Stimulated activated CD4-positive, alpha-beta T cell treated with anti-CD3 and anti-CD28 coated beads, Interleukin-4, amount 100 ng/mL, for 48 hours (primary cell): ENCODE results near the gene KIF16B.

Source experiments
- DNase-seq, 2 donors: peaks; one replicate each; pipeline ENCODE4 v3.0.0-alpha.2; 2020; ENCODE audit warnings: low read depth in 2 of 2

The KIF16B gene

GRCh38 chr20:16437387-16437996, 135.8 kb downstream of the KIF16B start:
- no peak for DNase-seq

- peak; percentile 23 to 45 for DNase-seq
Observed at GRCh38 chr20:16434062-16434664, 139.1 kb downstream of the KIF16B start.

GRCh38 chr20:16433293-16433580, 140.0 kb downstream of the KIF16B start:
- no peak for DNase-seq

- no peak for DNase-seq
Observed at GRCh38 chr20:16432466-16433292, 140.6 kb downstream of the KIF16B start.

GRCh38 chr20:16428112-16428511, 145.1 kb downstream of the KIF16B start:
- DNase-seq: no peak

- no peak for DNase-seq
Observed at GRCh38 chr20:16427571-16427970, 145.7 kb downstream of the KIF16B start.

- no peak for DNase-seq
Observed at GRCh38 chr20:16424780-16425179, 148.5 kb downstream of the KIF16B start.

GRCh38 chr20:16423311-16424212, 149.7 kb downstream of the KIF16B start:
- no peak for DNase-seq

- DNase-seq: no peak
Observed at GRCh38 chr20:16419138-16419715, 154.0 kb downstream of the KIF16B start.

GRCh38 chr20:16418616-16419015, 154.6 kb downstream of the KIF16B start:
- no peak for DNase-seq

GRCh38 chr20:16417001-16417400, 156.2 kb downstream of the KIF16B start:
- no peak for DNase-seq

- DNase-seq: no peak
Observed at GRCh38 chr20:16415071-16416053, 157.9 kb downstream of the KIF16B start.

GRCh38 chr20:16412906-16413305, 160.3 kb downstream of the KIF16B start:
- DNase-seq: no peak

GRCh38 chr20:16411361-16411760, 161.9 kb downstream of the KIF16B start:
- no peak for DNase-seq

- no peak for DNase-seq
Observed at GRCh38 chr20:16410626-16411025, 162.6 kb downstream of the KIF16B start.

GRCh38 chr20:16408981-16409380, 164.3 kb downstream of the KIF16B start:
- DNase-seq: no peak

GRCh38 chr20:16407251-16408067, 165.8 kb downstream of the KIF16B start:
- no peak for DNase-seq

GRCh38 chr20:16405254-16405653, 168.0 kb downstream of the KIF16B start:
- DNase-seq: no peak

GRCh38 chr20:16404640-16405039, 168.6 kb downstream of the KIF16B start:
- no peak for DNase-seq

GRCh38 chr20:16404171-16404570, 169.1 kb downstream of the KIF16B start:
- no peak for DNase-seq
